Esophagus muscularis mucosa (tissue), 4 donors: ENCODE measurements around the gene ELAC1.

Experiments used
- CTCF ChIP-seq, 3 experiments: fragments of 200-600 bp in 2 of 3; fragments of 450-650 bp in 1 of 3; sonication (generic) in 2 of 3; IDR thresholded peaks; one replicate each; pipeline ENCODE4 v1.5.1; 2017 to 2019; ENCODE audit warnings: antibody characterized with exemption in 3 of 3, mild to moderate bottlenecking in 2 of 3, moderate library complexity in 1 of 3
- EP300 ChIP-seq: sonication (generic); formaldehyde crosslinking; IDR thresholded peaks from one replicate; pipeline ENCODE4 v1.6.1; 2017; ENCODE audit warnings: antibody characterized with exemption
- POLR2A ChIP-seq: fragments of 450-650 bp; IDR thresholded peaks from one replicate; pipeline ENCODE4 v1.6.1; 2017; ENCODE audit warnings: antibody characterized with exemption, moderate library complexity, mild to moderate bottlenecking, low read depth
- POLR2AphosphoS5 ChIP-seq, 2 donors: sonication (generic); formaldehyde crosslinking; IDR thresholded peaks; one replicate each; pipeline ENCODE4 v1.6.1; 2017; ENCODE audit warnings: antibody characterized with exemption in 2 of 2

DNA sequence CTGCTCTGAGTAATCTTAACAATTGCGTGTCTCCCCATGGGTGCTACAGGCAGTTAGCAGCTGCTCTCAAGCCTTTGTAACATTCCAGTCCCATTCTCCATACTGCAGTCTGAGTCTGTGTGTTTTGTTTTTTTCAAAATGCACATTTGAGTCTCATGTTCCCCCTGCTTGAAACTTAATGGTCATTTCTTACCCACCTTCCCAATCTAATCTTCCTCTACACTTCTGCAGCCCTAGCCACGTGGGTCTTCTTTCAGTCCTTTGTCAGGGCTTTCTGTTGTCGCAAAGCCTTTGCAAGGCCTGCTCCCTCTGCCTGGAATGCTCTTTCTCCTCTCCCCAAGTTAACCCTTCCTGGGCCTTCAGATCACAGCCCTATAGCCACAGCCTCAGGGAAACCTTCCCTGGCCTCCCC, 24.5 kb downstream of the ELAC1 start:
- TF ChIP-seq POLR2AphosphoS5 (IDR thresholded peaks at IDR 0.05) (no peak), EP300 (no peak), CTCF (IDR thresholded peaks at IDR 0.05) (no peak), POLR2A (no peak)
